Right forelimb (tissue), 1 donor: ENCODE results near the gene C10orf71.

Experiments used
- DNase-seq: peaks from one replicate; pipeline ENCODE4 v3.0.0-alpha.2; 2018

C10orf71 gene

GRCh38 chr10:49338604-49339003 lies 39.6 kb downstream of the C10orf71 start:
- no peak for DNase-seq

GRCh38 chr10:49344840-49345239 lies 45.9 kb downstream of the C10orf71 start:
- no peak for DNase-seq

GRCh38 chr10:49347342-49347741 lies 48.4 kb downstream of the C10orf71 start:
- DNase-seq = no peak

- DNase-seq = no peak
Measured at GRCh38 chr10:49347827-49348226, 48.9 kb downstream of the C10orf71 start.

GRCh38 chr10:49348593-49348992 lies 49.6 kb downstream of the C10orf71 start:
- no peak for DNase-seq

GRCh38 chr10:49349390-49349789 lies 50.4 kb downstream of the C10orf71 start:
- no peak for DNase-seq

GRCh38 chr10:49350138-49350537 lies 51.2 kb downstream of the C10orf71 start:
- DNase-seq = no peak

- no peak for DNase-seq
Measured at GRCh38 chr10:49350846-49351532, 52.0 kb downstream of the C10orf71 start.

GRCh38 chr10:49351669-49352068 lies 52.7 kb downstream of the C10orf71 start:
- DNase-seq = no peak

GRCh38 chr10:49352323-49352722 lies 53.4 kb downstream of the C10orf71 start:
- DNase-seq = no peak

- DNase-seq = no peak
Measured at GRCh38 chr10:49353026-49353894, 54.3 kb downstream of the C10orf71 start.

- DNase-seq = no peak
Measured at GRCh38 chr10:49353895-49354566, 55.1 kb downstream of the C10orf71 start.

GRCh38 chr10:49354593-49354992 lies 55.6 kb downstream of the C10orf71 start:
- DNase-seq = no peak

- no peak for DNase-seq
Measured at GRCh38 chr10:49355221-49355620, 56.3 kb downstream of the C10orf71 start.

- no peak for DNase-seq
Measured at GRCh38 chr10:49356181-49356580, 57.2 kb downstream of the C10orf71 start.

GRCh38 chr10:49356944-49357343 lies 58.0 kb downstream of the C10orf71 start:
- no peak for DNase-seq

- DNase-seq = no peak
Measured at GRCh38 chr10:49357910-49358309, 58.9 kb downstream of the C10orf71 start.

- DNase-seq = no peak
Measured at GRCh38 chr10:49359349-49360270, 60.6 kb downstream of the C10orf71 start.

- no peak for DNase-seq
Measured at GRCh38 chr10:49360271-49361177, 61.6 kb downstream of the C10orf71 start.

GRCh38 chr10:49361178-49361554 lies 62.2 kb downstream of the C10orf71 start:
- no peak for DNase-seq
